Activated CD4-positive, alpha-beta T cell treated with anti-CD3 and anti-CD28 coated beads for 36 hours (primary cell): ENCODE data around the gene GALNT18. TPM values are rescaled to one million over a fixed set of nuclear protein-coding genes. Genes with fewer than 3 reads are reported as not detected.
A peak's percentile ranks its signal among the peaks of the same experiment; 100 is the strongest.

Experiments used
- ATAC-seq: fragments of 200-7000 bp; cut with Tn5 transposase; one replicate; pipeline ENCODE4 v1.10.0; 2021; ENCODE audit warnings: mild to moderate bottlenecking, moderate library complexity
- CTCF ChIA-PET: fragments of 350-600 bp; sonication (Branson Sonifier 250); formaldehyde crosslinking; loops from one replicate; lab custom pipeline; 2021; ENCODE audit warnings: antibody characterized with exemption; lab: Charles Lee
- POLR2A ChIA-PET: fragments of 350-600 bp; sonication (Branson Sonifier 250); formaldehyde crosslinking; loops from one replicate; lab custom pipeline; 2021; ENCODE audit warnings: antibody characterized with exemption, inconsistent platforms; lab: Charles Lee
- DNase-seq: peaks from one replicate; pipeline ENCODE4 v3.0.0-alpha.2; 2020
- H3K27ac Mint-ChIP-seq: one replicate; pipeline ENCODE4 v1.8.0; 2021; ENCODE audit warnings: mixed read lengths
- H3K27me3 Mint-ChIP-seq: one replicate; pipeline ENCODE4 v1.8.0; 2021; ENCODE audit warnings: mixed read lengths
- H3K36me3 Mint-ChIP-seq: one replicate; pipeline ENCODE4 v1.8.0; 2021; ENCODE audit warnings: low read depth, mixed read lengths
- H3K4me1 Mint-ChIP-seq: one replicate; pipeline ENCODE4 v1.8.0; 2021; ENCODE audit warnings: mixed read lengths
- H3K4me3 Mint-ChIP-seq: one replicate; pipeline ENCODE4 v1.8.0; 2021; ENCODE audit warnings: mild to moderate bottlenecking, moderate library complexity, mixed read lengths
- H3K9me3 Mint-ChIP-seq: one replicate; pipeline ENCODE4 v1.8.0; 2021; ENCODE audit warnings: low read depth, mixed read lengths
- intact Hi-C, 2 experiments: fragments of 100-400 bp; cut with DNase I in 1 of 2; cut with micrococcal nuclease in 1 of 2; formaldehyde crosslinking; loops; one replicate each; pipeline versions ENCODE4 v1.14.2 to v1.15.1; 2022 to 2024; cut with DNase I, micrococcal nuclease
- total RNA-seq, 2 experiments: library from RNA; stranded (reverse); gene quantifications; one replicate each; pipeline ENCODE4 v1.2.3, GENCODE V29; 2021

The GALNT18 gene
- total RNA-seq, 2 experiments from 2014 or later: 6.9 to 8.8 TPM

- ChIA-PET CTCF (no interaction called here), POLR2A (no interaction called here)
- no peak overlapping the region for H3K4me3 Mint-ChIP-seq
- no peak for ATAC-seq
- intact Hi-C loops: loop anchor here in 1 of 2 experiments (1.0 kb wide), 1 partner anchor 385 kb away; no protein-coding TSS in a partner anchor
- no peak for DNase-seq
- H3K27ac Mint-ChIP-seq: no peak overlapping the region
- no peaks in the 10 kb centered on the region for H3K36me3 Mint-ChIP-seq
- H3K9me3 Mint-ChIP-seq: no peaks in the 10 kb centered on the region
- peaks cover 6% of the 10 kb centered on the region for H3K27me3 Mint-ChIP-seq
- no peaks in the 10 kb centered on the region for H3K4me1 Mint-ChIP-seq
Observed at GRCh38 chr11:11401960-11402535, 219.8 kb downstream of the GALNT18 start.

GRCh38 chr11:11400635-11401232, 221.1 kb downstream of the GALNT18 start:
- H3K27me3 Mint-ChIP-seq: peaks cover 10% of the 10 kb centered on the region
- H3K4me3 Mint-ChIP-seq: no peak overlapping the region
- ATAC-seq (no peak), DNase-seq (peak; percentile 20)
- no peaks in the 10 kb centered on the region for H3K36me3 Mint-ChIP-seq
- POLR2A ChIA-PET: interaction anchor here (0.7 kb wide), 1 partner anchor 137 kb away, joined by 3 read pairs; no protein-coding TSS in a partner anchor
- intact Hi-C loops: loop anchor here in 1 of 2 experiments (1.0 kb wide), 1 partner anchor 387 kb away; no protein-coding TSS in a partner anchor
- CTCF ChIA-PET: interaction anchor here (0.8 kb wide), 1 partner anchor 133 kb away, joined by 3 read pairs; no protein-coding TSS in a partner anchor
- no peak overlapping the region for H3K27ac Mint-ChIP-seq
- no peaks in the 10 kb centered on the region for H3K4me1 Mint-ChIP-seq
- H3K9me3 Mint-ChIP-seq: no peaks in the 10 kb centered on the region

- ChIA-PET POLR2A (no interaction called here), CTCF (interaction anchor here (0.8 kb wide), 1 partner anchor 133 kb away, joined by 3 read pairs; no protein-coding TSS in a partner anchor)
- peaks cover 12% of the 10 kb centered on the region for H3K27me3 Mint-ChIP-seq
- H3K9me3 Mint-ChIP-seq: no peaks in the 10 kb centered on the region
- H3K4me1 Mint-ChIP-seq: no peaks in the 10 kb centered on the region
- intact Hi-C loops: no loop called here
- DNase-seq: no peak
- no peak overlapping the region for H3K27ac Mint-ChIP-seq
- ATAC-seq: no peak
- H3K4me3 Mint-ChIP-seq: no peak overlapping the region
- H3K36me3 Mint-ChIP-seq: no peaks in the 10 kb centered on the region
Observed at GRCh38 chr11:11400121-11400520, 221.7 kb downstream of the GALNT18 start.

- Mint-ChIP-seq H3K27me3 (peaks cover 8% of the 10 kb centered on the region), H3K4me1 (no peaks in the 10 kb centered on the region), H3K4me3 (no peak overlapping the region), H3K27ac (no peak overlapping the region), H3K36me3 (no peaks in the 10 kb centered on the region), H3K9me3 (no peaks in the 10 kb centered on the region)
- POLR2A ChIA-PET: no interaction called here
- intact Hi-C loops: no loop called here
- ATAC-seq: no peak
- CTCF ChIA-PET: no interaction called here
- no peak for DNase-seq
Observed at GRCh38 chr11:11397781-11398180, 224.0 kb downstream of the GALNT18 start.

GRCh38 chr11:11397036-11397415, 224.8 kb downstream of the GALNT18 start:
- Mint-ChIP-seq H3K27me3 (peaks cover 6% of the 10 kb centered on the region), H3K9me3 (no peaks in the 10 kb centered on the region), H3K4me3 (no peak overlapping the region), H3K4me1 (no peaks in the 10 kb centered on the region), H3K36me3 (no peaks in the 10 kb centered on the region), H3K27ac (no peak overlapping the region)
- no peak for DNase-seq
- ATAC-seq: no peak
- ChIA-PET POLR2A (no interaction called here), CTCF (interaction anchor here (0.7 kb wide), 1 partner anchor 11 kb away, joined by 4 read pairs; no protein-coding TSS in a partner anchor)
- intact Hi-C loops: no loop called here

GRCh38 chr11:11396301-11397035, 225.3 kb downstream of the GALNT18 start:
- POLR2A ChIA-PET: no interaction called here
- Mint-ChIP-seq H3K27me3 (peaks cover 6% of the 10 kb centered on the region), H3K27ac (no peak overlapping the region), H3K36me3 (no peaks in the 10 kb centered on the region), H3K4me1 (no peaks in the 10 kb centered on the region), H3K4me3 (no peak overlapping the region), H3K9me3 (no peaks in the 10 kb centered on the region)
- CTCF ChIA-PET: interaction anchor here (0.7 kb wide), 1 partner anchor 10 kb away, joined by 4 read pairs; no protein-coding TSS in a partner anchor
- ATAC-seq: no peak
- intact Hi-C loops: no loop called here
- DNase-seq: no peak

GRCh38 chr11:11395126-11395525, 226.7 kb downstream of the GALNT18 start:
- H3K27ac Mint-ChIP-seq: no peak overlapping the region
- ATAC-seq (no peak), DNase-seq (no peak)
- POLR2A ChIA-PET: no interaction called here
- no peaks in the 10 kb centered on the region for H3K9me3 Mint-ChIP-seq
- intact Hi-C loops: no loop called here
- H3K4me1 Mint-ChIP-seq: no peaks in the 10 kb centered on the region
- H3K4me3 Mint-ChIP-seq: no peak overlapping the region
- H3K36me3 Mint-ChIP-seq: no peaks in the 10 kb centered on the region
- H3K27me3 Mint-ChIP-seq: peaks cover 6% of the 10 kb centered on the region
- CTCF ChIA-PET: no interaction called here

- no peak for ATAC-seq
- H3K4me3 Mint-ChIP-seq: no peak overlapping the region
Observed at GRCh38 chr11:11394241-11394640, 227.6 kb downstream of the GALNT18 start.

GRCh38 chr11:11391796-11392463, 229.9 kb downstream of the GALNT18 start:
- Mint-ChIP-seq H3K9me3 (no peaks in the 10 kb centered on the region), H3K4me1 (no peaks in the 10 kb centered on the region), H3K27ac (no peak overlapping the region), H3K4me3 (no peak overlapping the region), H3K27me3 (peaks cover 6% of the 10 kb centered on the region), H3K36me3 (no peaks in the 10 kb centered on the region)
- DNase-seq: no peak
- intact Hi-C loops: no loop called here
- CTCF ChIA-PET: interaction anchor here (0.7 kb wide), 1 partner anchor 1126 kb away, joined by 3 read pairs; no protein-coding TSS in a partner anchor
- no peak for ATAC-seq
- POLR2A ChIA-PET: no interaction called here

More at GRCh38 chr11:11394241-11394640, 227.6 kb downstream of the GALNT18 start:
- Mint-ChIP-seq H3K36me3 (no peaks in the 10 kb centered on the region), H3K4me1 (no peaks in the 10 kb centered on the region), H3K27ac (no peak overlapping the region), H3K27me3 (peaks cover 6% of the 10 kb centered on the region), H3K9me3 (no peaks in the 10 kb centered on the region)
- ChIA-PET CTCF (no interaction called here), POLR2A (no interaction called here)
- intact Hi-C loops: no loop called here
- no peak for DNase-seq

- Mint-ChIP-seq H3K36me3 (no peaks in the 10 kb centered on the region), H3K4me1 (no peaks in the 10 kb centered on the region), H3K9me3 (no peaks in the 10 kb centered on the region), H3K27ac (no peak overlapping the region), H3K27me3 (peaks cover 3% of the 10 kb centered on the region), H3K4me3 (no peak overlapping the region)
- ChIA-PET POLR2A (no interaction called here), CTCF (no interaction called here)
- no peak for DNase-seq
- intact Hi-C loops: no loop called here
- ATAC-seq: no peak
Observed at GRCh38 chr11:11391169-11391568, 230.6 kb downstream of the GALNT18 start.

- no peak for ATAC-seq
- no peak for DNase-seq
- no peaks in the 10 kb centered on the region for H3K27me3 Mint-ChIP-seq
- ChIA-PET CTCF (no interaction called here), POLR2A (no interaction called here)
- no peak overlapping the region for H3K27ac Mint-ChIP-seq
- no peaks in the 10 kb centered on the region for H3K9me3 Mint-ChIP-seq
- intact Hi-C loops: no loop called here
- H3K36me3 Mint-ChIP-seq: no peaks in the 10 kb centered on the region
- no peaks in the 10 kb centered on the region for H3K4me1 Mint-ChIP-seq
- H3K4me3 Mint-ChIP-seq: no peak overlapping the region
Observed at GRCh38 chr11:11390068-11390771, 231.6 kb downstream of the GALNT18 start.
